PFSK-1 (cell line): ENCODE data around the gene MPZL1.

Experiments used
- FOXP2 ChIP-seq: optimal IDR thresholded peaks from 2 replicates; pipeline ENCODE3; 2011; ENCODE audit warnings: borderline replicate concordance, control low read depth, inconsistent platforms; ENCODE audit not compliant: insufficient read depth; ENCODE audit errors: extremely low read length, extremely low read depth
- POLR2AphosphoS5 ChIP-seq: IDR thresholded peaks from 2 replicates; pipeline ENCODE4 v1.6.1; 2012; ENCODE audit warnings: low read depth, mild to moderate bottlenecking, control low read depth, low read length, moderate library complexity
- REST ChIP-seq, 2 experiments: IDR thresholded peaks; 2 replicates each; pipeline versions ENCODE4 v1.6.1 to v1.8.0; 2011 to 2012; ENCODE audit warnings: low read depth in 2 of 2, low read length in 2 of 2, control low read depth in 1 of 2, inconsistent platforms in 1 of 2, mild to moderate bottlenecking in 1 of 2, moderate library complexity in 1 of 2; ENCODE audit not compliant: insufficient read depth in 1 of 2
- SIN3A ChIP-seq: IDR thresholded peaks from 2 replicates; pipeline ENCODE4 v1.6.1; 2012; ENCODE audit warnings: mild to moderate bottlenecking, low read length, moderate library complexity, borderline replicate concordance; ENCODE audit not compliant: insufficient read depth
- TAF1 ChIP-seq: IDR thresholded peaks from 2 replicates; pipeline ENCODE4 v1.6.1; 2012; ENCODE audit warnings: low read length, control low read depth, borderline replicate concordance; ENCODE audit not compliant: insufficient read depth

The MPZL1 gene

GRCh38 chr1:167734841-167735240 is 13.1 kb downstream of the MPZL1 start:
- TF ChIP-seq REST (IDR thresholded peaks at IDR 0.05; ENCODE audit: insufficient read depth in 1 of 2, low read depth in 2 of 2, low read length in 2 of 2): no peak
- TF ChIP-seq TAF1: no peak
- no peak for TF ChIP-seq SIN3A
- no peak for TF ChIP-seq FOXP2
- no peak for TF ChIP-seq POLR2AphosphoS5

- no peak for TF ChIP-seq REST (IDR thresholded peaks at IDR 0.05; ENCODE audit: insufficient read depth in 1 of 2, low read depth in 2 of 2, low read length in 2 of 2)
- TF ChIP-seq POLR2AphosphoS5: no peak
- no peak for TF ChIP-seq FOXP2
These were observed 15.4 kb downstream of the MPZL1 start for GRCh38 chr1:167737169-167737568.

GRCh38 chr1:167738158-167738557 is 16.4 kb downstream of the MPZL1 start:
- TF ChIP-seq FOXP2: no peak
- no peak for TF ChIP-seq REST (IDR thresholded peaks at IDR 0.05; ENCODE audit: insufficient read depth in 1 of 2, low read depth in 2 of 2, low read length in 2 of 2)
- no peak for TF ChIP-seq POLR2AphosphoS5
- TF ChIP-seq SIN3A: no peak
- no peak for TF ChIP-seq TAF1

- no peak for TF ChIP-seq SIN3A
- TF ChIP-seq TAF1: no peak
- TF ChIP-seq FOXP2: no peak
- TF ChIP-seq REST (IDR thresholded peaks at IDR 0.05; ENCODE audit: insufficient read depth in 1 of 2, low read depth in 2 of 2, low read length in 2 of 2): no peak
- TF ChIP-seq POLR2AphosphoS5: no peak
These were observed 18.0 kb downstream of the MPZL1 start for GRCh38 chr1:167739752-167740151.

GRCh38 chr1:167744901-167745300 is 23.1 kb downstream of the MPZL1 start:
- TF ChIP-seq SIN3A (no peak), POLR2AphosphoS5 (no peak), TAF1 (no peak), REST (IDR thresholded peaks at IDR 0.05; ENCODE audit: insufficient read depth in 1 of 2, low read depth in 2 of 2, low read length in 2 of 2) (no peak), FOXP2 (no peak)
